ENCODE measurements around the gene ACMSD. TPM values are rescaled to one million over a fixed set of nuclear protein-coding genes. Genes with fewer than 3 reads are reported as not detected.

ACMSD gene
- total and polyA plus RNA-seq, 9 of the 15 experiments (the other 6 are each of a cell fraction or from before 2014, with no cell fraction given), result not detected

DNA sequence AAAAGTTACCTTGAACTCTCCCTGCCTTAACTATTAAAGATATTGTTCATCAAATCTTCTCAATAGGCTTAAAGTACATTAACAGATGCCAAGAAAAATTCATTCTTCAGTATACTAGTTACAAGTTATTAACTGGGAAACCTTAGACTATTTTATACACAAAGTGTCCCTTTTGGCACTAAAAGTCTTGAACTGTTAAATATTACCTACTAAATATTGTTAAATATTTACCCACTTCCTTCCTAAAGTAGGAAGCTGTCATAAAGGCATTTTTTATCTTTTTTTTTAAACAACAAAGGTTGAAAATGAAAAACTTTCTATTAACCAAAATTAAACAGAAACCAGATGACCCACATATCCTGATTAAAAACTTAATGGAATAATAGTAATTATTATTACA lies 60.8 kb downstream of the ACMSD start:
- H3K4me1 ChIP-seq (replicated peaks in 1 of 2; ENCODE audit: control insufficient read depth in 2 of 2, insufficient read depth in 2 of 2, low read length in 2 of 2), result no peaks in the 10 kb centered on the region
- ATAC-seq, result no peak
- BruUV-seq (replicated peaks), result no TSS peak
- H3K79me2 ChIP-seq (ENCODE audit: control insufficient read depth, insufficient read depth, low read length), result no peaks in the 10 kb centered on the region
- no peaks in the 10 kb centered on the region for H4K20me1 ChIP-seq (replicated peaks; ENCODE audit: control insufficient read depth, insufficient read depth, low read length)
- in situ Hi-C loops (cut with MboI), result no loop called here
- no peaks in the 10 kb centered on the region for H3K36me3 ChIP-seq (ENCODE audit: control insufficient read depth, insufficient read depth, low read length)
- no peak for FAIRE-seq
- H3K4me3 ChIP-seq, result no peak overlapping the region
- no peak overlapping the region for H3K4me2 ChIP-seq (ENCODE audit: insufficient read depth, low read length)
- DNase-seq (ENCODE audit: extremely low read depth in 1 of 4, low spot score in 3 of 4), result no peak
- H3K9ac ChIP-seq (ENCODE audit: insufficient read depth in 1 of 2, low read depth in 2 of 2, low read length in 2 of 2), result no peak overlapping the region
- H3K9me3 ChIP-seq (replicated peaks; ENCODE audit: control insufficient read depth, insufficient read depth, low read depth, low read length), result no peaks in the 10 kb centered on the region
- ChIA-PET CTCF (ENCODE audit: low intra/inter-chr PET ratio) (interaction anchor here (2.0 kb wide), 1 partner anchor 439 kb away, joined by 7 read pairs; no protein-coding TSS in a partner anchor), POLR2A (no interaction called here)
- intact Hi-C loops (cut with micrococcal nuclease), result loop anchor here (2.0 to 5.0 kb wide), 2 partner anchors 242 to 438 kb away; no protein-coding TSS in a partner anchor
- no peaks in the 10 kb centered on the region for H3K9me1 ChIP-seq (ENCODE audit: control insufficient read depth, insufficient read depth, low read length)
- H3K27ac ChIP-seq (ENCODE audit: extremely low read depth, low read depth, low read length), result no peak overlapping the region
- H2AFZ ChIP-seq (ENCODE audit: low read depth, low read length), result no peak overlapping the region
- peaks cover 4 to 6% of the 10 kb centered on the region in 2 experiments; a peak in 1 of 5 replicates for H3K27me3 ChIP-seq (ENCODE audit: control insufficient read depth in 2 of 2, insufficient read depth in 2 of 2, low read length in 2 of 2)
- TF ChIP-seq XRCC4 (IDR thresholded peaks at IDR 0.05; ENCODE audit: extremely low read depth, insufficient read depth, insufficient read length) (no peak), ZC3H8 (IDR thresholded peaks at IDR 0.05) (no peak), TCF7 (IDR thresholded peaks at IDR 0.05; ENCODE audit: borderline replicate concordance) (no peak), FOS (IDR thresholded peaks at IDR 0.05; ENCODE audit: extremely low read depth, insufficient read length) (no peak), ZNF57 (CRISPR knock-in tag; IDR thresholded peaks at IDR 0.05) (no peak), ZKSCAN8 (CRISPR knock-in tag; IDR thresholded peaks at IDR 0.05) (no peak), ZNF124 (CRISPR knock-in tag; IDR thresholded peaks at IDR 0.05) (no peak), HBP1 (CRISPR knock-in tag; IDR thresholded peaks at IDR 0.05) (no peak), NFYB (IDR thresholded peaks at IDR 0.05; ENCODE audit: extremely low read depth, insufficient read length) (no peak), TAF7 (tag; IDR thresholded peaks at IDR 0.05) (no peak), LCOR (CRISPR knock-in tag; IDR thresholded peaks at IDR 0.05) (no peak), SAFB (IDR thresholded peaks at IDR 0.05; ENCODE audit: borderline replicate concordance, low read depth, low read length) (no peak), STAG1 (CRISPR knock-in tag; IDR thresholded peaks at IDR 0.05; ENCODE audit: borderline replicate concordance) (no peak), C11orf30 (IDR thresholded peaks at IDR 0.05; ENCODE audit: low read depth) (no peak), ZNF311 (CRISPR knock-in tag; IDR thresholded peaks at IDR 0.05) (no peak)
- TF ChIP-seq, protein P1, sequence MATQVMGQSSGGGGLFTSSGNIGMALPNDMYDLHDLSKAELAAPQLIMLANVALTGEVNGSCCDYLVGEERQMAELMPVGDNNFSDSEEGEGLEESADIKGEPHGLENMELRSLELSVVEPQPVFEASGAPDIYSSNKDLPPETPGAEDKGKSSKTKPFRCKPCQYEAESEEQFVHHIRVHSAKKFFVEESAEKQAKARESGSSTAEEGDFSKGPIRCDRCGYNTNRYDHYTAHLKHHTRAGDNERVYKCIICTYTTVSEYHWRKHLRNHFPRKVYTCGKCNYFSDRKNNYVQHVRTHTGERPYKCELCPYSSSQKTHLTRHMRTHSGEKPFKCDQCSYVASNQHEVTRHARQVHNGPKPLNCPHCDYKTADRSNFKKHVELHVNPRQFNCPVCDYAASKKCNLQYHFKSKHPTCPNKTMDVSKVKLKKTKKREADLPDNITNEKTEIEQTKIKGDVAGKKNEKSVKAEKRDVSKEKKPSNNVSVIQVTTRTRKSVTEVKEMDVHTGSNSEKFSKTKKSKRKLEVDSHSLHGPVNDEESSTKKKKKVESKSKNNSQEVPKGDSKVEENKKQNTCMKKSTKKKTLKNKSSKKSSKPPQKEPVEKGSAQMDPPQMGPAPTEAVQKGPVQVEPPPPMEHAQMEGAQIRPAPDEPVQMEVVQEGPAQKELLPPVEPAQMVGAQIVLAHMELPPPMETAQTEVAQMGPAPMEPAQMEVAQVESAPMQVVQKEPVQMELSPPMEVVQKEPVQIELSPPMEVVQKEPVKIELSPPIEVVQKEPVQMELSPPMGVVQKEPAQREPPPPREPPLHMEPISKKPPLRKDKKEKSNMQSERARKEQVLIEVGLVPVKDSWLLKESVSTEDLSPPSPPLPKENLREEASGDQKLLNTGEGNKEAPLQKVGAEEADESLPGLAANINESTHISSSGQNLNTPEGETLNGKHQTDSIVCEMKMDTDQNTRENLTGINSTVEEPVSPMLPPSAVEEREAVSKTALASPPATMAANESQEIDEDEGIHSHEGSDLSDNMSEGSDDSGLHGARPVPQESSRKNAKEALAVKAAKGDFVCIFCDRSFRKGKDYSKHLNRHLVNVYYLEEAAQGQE (IDR thresholded peaks at IDR 0.05; ENCODE audit: borderline replicate concordance), result no peak
- TF ChIP-seq, protein P1 (CRISPR knock-in tag; IDR thresholded peaks at IDR 0.05; ENCODE audit: low read depth), result no peak
